Muscle of arm (tissue), 12 donors: Measurements from ENCODE around the gene CHST11. TPM values are rescaled to one million over a fixed set of nuclear protein-coding genes. Genes with fewer than 3 reads are reported as not detected.

ENCODE experiments used
- DNase-seq: peaks from one replicate; pipeline ENCODE4 v3.0.0-alpha.2; 2013
- polyA plus RNA-seq, 12 donors: library from polyadenylated mRNA; unstranded; fragments of 120-200 nt; gene quantifications; one replicate each; pipeline ENCODE4 v1.2.1, GENCODE V29; 2013; ENCODE audit not compliant: insufficient read length in 12 of 12

CHST11 gene
- polyA plus RNA-seq, 12 donors, result 1.4 to 13.3 (median 2.7) TPM; not detected in 1

DNA sequence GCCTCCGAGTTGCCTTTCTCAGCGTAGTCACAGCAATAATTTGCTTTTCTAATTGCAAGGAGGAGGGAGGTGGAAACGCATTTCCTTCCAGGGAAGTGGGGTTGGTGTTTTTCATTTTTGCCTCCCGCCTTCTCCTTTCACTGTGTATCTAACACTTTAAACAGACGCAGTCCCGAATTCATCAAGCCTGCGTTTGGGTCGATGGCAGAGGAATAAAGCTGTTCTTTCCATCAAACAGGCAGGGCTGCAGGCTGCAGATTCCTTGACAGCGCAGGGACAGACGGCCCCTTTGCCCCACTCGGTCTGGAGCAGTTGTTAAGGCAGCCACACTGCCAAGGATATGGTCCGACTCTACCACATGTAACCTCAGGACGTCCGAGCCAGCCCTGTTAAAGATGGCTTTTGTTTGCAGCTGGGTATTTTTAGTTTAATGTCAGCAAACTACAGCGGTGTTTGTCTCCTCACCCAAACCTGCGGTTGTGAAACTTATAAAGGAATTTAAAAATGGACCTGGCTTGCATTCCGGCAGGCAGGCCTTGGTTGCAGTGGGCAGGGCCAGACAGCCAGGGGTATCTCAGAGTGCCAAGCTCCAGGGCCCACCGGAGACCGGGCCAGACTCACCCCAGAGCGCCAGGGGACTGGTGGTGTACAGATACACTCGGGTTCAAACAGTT, 2.1 kb downstream of the CHST11 start:
- DNase-seq, result peak; percentile 25

GRCh38 chr12:104459368-104459909, 2.7 kb downstream of the CHST11 start:
- no peak for DNase-seq

DNA sequence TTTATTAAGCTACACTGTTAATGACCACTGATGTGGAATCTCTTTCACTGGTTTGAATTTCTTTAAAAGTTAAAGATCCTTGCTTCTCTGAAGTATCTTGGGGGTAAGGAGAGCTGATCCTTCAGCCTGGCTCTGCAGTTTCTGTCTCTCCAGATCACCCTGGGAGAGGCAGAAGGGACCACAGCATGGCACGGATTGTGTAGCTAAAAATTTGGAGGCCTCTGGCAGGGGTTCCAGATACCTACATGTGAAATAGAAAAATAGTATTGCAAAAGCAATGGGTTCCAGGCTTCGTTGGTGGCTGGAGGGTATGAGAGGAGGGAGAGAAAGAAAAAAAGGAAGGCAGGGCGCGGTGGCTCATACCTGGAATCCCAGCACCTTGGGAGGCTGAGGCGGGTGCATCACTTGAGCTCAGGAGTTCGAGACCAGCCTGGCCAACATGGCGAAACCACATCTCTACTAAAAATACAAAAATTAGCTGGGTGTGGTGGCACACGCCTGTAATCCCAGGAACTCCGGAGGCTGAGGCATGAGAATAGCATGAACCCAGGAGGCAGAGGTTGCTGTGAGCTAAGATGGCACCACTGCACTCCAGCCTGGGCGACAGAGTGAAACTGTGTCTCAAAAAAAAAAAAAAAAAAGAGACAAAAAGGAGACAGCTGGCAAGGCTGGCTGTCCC, 3.4 kb downstream of the CHST11 start:
- no peak for DNase-seq

DNA sequence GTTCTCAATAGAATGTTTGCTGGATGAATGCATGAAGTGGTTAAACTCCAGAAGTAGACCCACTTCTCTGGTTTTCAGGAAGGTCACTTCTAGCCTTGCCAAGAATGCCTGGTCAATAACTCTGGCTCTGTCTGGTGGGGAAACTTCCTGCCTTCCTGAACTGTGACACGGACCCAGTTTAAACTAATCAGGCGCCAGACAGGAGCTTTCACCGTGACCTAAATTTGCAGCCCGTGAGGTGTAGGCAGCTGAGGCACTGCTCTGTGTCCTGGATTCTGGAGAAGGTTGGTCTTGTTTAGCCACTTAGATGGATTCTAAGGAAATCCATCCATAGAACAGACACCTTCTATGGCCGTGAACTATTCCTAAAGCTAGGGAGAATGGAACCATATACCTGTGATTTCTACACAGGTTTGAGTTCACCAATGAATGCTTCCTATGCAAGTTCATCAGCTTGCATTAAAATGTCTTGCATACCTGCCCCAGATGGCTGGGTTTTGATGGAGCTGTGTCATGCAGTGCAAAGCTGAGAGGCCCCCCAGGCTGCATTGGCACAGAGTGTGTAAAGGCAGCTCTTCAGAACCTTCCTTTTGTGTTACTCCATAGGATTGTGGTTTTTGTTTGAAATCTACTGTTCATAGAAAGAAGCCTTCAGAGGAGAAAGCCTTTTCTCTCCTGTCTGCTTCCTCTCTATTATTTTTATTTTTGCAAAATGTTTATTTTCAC, 4.4 kb downstream of the CHST11 start:
- DNase-seq, result no peak

DNA sequence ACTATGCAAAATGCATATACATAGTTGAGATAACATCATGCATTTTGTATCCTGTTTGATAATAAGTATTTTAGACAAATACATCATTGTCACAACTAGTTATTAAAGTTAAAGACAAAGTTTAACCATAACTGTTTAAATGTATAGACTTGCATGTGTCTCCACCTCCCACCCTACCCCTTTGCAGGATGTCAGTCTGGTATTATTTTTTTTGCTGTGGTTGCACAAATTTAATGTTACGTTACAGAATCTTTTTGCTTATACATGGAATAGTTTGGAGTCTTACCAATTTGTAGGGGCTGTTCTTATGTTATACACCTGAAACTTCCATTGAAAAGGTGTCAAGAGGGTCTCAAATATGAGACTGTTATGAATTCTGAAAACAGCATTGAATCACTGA, 5.6 kb downstream of the CHST11 start:
- no peak for DNase-seq

DNA sequence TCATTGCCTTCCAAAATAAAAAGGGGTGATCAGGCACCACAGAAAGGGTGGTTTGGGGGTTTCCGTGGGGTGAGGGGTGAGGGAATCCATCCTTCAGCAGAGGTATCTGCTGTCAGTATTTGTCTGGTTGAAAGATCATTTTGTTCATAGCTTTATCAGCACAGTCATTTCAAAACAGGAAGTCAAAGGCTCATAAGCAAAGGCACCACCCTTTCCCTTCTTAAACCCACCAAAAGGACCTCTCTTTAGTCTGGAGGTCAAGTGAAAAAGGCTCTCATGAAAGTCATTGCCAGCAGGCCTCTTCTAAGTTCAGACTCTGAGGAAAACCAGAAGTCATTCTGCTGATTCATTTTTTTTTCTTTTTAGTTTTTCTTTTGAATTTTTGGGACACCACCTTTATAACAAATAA, 6.2 kb downstream of the CHST11 start:
- DNase-seq, result no peak

DNA sequence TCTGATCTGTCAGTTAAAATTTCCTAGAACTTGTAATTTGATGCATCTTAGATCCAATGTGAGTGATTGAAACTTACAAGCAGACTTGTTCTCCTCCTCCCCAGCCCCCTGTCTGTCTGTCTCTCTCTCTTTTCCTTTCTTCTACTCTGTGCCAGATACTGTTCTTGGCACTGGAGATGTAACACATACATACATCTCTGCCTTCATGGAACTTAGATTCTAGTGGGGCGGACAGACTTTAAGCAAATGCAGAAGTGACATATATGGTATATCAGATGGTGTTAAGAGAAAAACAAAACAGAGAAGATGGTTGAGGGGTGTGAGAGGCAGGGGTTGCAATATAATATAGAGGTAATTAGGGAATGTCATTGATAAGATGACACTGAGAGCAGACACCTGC, 6.6 kb downstream of the CHST11 start:
- DNase-seq, result no peak

DNA sequence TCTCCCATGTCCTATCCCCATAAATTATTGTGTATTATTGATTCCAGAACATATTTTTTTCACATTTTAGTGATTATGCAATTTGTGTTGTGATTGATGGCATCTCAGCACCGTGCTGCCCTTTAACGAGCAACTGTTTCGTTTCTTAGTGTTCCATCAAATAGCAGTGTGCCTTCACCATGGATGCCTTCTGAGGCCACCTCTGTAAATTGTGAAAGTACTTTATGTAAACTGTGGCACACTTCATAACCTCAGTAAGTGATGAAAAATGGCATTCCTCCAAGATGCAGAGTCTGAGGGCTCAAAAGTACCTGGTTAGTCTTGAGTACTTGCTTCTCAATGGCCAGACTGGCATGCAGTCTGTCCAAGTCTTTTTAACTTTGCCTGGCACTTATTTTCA, 8.2 kb downstream of the CHST11 start:
- no peak for DNase-seq

DNA sequence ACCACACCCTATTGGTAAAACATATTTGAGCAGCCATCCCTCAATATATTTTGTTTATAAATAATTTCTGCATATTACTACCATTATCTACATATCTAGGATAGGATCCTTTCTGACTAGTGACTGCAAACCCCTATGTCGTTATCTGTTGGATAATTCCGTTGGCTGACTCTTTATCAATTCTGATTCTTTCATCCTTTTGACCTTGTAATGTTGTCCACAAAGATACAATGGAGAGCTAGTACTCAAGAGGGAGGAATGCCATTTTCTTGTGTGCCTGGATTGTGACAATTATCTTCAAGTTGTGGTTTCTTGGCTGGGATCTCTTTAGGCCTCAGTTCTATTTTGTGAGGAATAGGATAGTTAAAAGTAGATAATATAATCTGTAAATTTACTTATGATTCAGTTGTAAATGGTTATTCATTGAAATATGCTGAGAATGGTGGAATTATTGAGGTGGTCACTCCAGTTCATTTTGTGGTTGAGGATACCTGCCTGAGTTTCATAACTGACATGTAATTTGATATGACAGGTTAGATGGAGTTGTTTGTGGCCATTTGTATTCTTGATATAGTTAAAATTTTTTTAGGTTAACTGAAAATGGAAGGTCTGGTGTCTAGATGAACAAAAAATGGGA, 10.1 kb downstream of the CHST11 start:
- no peak for DNase-seq

- DNase-seq, result no peak
Observed at GRCh38 chr12:104467346-104467837, 10.6 kb downstream of the CHST11 start.

GRCh38 chr12:104468371-104468770, 11.6 kb downstream of the CHST11 start:
- DNase-seq, result no peak

- no peak for DNase-seq
Observed at GRCh38 chr12:104469066-104469465, 12.3 kb downstream of the CHST11 start.

- DNase-seq, result no peak
Observed at GRCh38 chr12:104469523-104469922, 12.8 kb downstream of the CHST11 start.

DNA sequence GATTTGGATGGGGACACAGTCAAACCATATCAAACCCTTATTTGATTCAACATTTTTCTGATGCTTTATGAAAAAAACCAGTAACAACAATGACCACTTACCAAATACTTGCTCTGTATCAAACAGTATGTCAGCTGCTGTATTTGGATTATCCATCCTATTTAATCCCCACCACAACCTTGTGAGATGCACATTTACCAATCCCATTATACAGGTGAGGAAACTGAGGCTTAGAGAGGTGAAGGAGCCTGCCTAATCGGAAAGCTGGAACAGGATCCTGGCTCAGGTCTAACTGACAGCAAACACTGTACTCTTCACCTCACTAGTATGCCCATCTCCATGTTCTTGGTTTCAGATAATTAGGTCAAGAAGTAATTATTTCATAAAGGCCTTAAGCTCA, 13.8 kb downstream of the CHST11 start:
- no peak for DNase-seq

GRCh38 chr12:104471336-104471735, 14.6 kb downstream of the CHST11 start:
- DNase-seq, result no peak

- no peak for DNase-seq
Observed at GRCh38 chr12:104472748-104473147, 16.0 kb downstream of the CHST11 start.

DNA sequence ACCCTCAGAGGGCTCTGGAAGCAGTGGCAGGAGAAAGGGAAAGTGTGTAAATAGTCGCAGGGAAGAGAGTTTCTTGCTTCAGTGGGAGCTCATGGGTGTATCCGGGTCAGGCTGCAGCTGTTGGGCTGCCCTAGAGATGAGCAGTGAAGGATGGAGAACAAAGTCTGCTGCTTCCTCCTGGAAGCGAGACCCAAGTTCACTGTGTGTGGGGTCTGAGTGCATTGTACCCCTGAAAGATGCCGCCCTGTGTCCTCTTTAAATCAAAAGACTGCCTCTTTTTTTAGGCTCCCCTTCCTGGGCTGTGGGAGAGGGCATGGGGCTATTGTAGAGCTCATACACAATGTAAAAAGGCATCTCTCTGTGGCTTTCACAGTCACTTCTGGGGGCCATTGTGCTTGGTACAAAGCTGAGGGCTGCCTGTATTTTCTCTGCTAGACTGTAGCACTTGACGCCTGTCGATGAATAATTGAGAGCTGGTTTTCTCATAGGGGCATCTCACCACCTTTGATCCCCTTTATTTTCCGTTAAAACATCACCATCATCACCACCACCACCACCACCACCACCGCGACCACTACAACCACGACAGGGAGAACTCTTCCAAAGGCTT, 16.7 kb downstream of the CHST11 start:
- no peak for DNase-seq

DNA sequence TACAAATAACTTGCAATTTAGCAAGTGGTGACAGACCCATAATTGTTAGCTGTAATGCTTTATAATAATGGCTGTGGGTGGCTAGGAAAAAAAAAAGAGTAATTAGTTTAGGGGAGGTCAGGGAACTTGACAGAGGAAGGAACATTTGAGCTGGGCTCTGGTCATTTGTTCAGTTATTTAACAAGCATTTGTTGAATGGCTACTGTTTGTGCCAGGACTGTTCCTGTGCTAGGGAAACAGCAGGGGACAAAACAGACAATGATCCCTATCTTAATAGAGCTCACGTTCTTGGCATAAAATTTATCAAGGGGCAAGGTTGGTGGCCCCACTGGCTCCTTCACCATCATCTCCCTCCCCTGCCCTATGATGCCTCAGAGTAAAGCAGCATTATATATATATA, 18.5 kb downstream of the CHST11 start:
- no peak for DNase-seq

- no peak for DNase-seq
Observed at GRCh38 chr12:104477510-104478390, 21.0 kb downstream of the CHST11 start.

DNA sequence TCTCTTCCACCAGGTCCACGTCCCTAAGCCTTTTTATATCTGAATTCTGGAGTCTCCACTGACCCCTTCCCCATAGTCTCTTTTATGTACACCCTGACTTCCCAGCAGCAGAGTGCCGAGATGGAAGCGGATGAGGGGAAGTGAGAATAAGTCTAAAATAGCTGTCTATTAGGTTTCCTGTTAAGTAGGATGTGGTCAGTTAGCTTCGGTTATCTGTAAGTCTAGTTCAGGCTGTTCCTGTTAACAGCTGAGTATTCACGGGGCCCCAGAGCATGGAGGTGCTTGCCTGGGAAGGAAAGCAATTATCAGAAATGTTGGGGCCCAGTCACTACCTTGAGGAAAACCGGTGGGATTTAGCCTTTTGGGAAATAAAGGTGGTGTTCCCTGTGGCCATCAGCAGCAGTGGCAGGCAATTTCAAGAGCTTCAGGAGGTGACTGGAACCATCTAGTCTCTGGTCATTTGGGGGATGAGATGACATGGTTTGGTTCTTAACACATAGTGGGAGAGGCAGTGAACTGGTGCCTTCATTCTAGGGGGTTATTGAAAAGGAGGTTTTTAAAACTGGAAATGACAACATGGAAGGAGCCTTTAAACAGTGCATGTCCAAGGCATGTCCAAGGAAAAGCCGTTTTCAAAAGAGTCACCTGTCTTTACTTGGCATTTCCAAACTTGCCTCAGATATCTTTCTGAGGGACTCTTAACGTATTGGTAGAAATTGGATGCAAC, 21.8 kb downstream of the CHST11 start:
- DNase-seq, result no peak
